Gastrocnemius medialis (tissue), 4 donors: Measurements from ENCODE around the gene ALDH1A3. TPM values are rescaled to one million over a fixed set of nuclear protein-coding genes. Genes with fewer than 3 reads are reported as not detected.

Experiments used
- ATAC-seq, 2 donors: fragments of 150-250 bp; one replicate each; pipeline ENCODE4 v1.9.1; 2016
- DNase-seq, 2 donors: peaks; one replicate each; pipeline ENCODE4 v3.0.0-alpha.2; 2019
- H3K27ac ChIP-seq, 4 donors: fragments of 200-600 bp; sonication (generic); 1 replicate in 1 of 4; 2 replicates in 3 of 4; pipeline ENCODE4 v1.5.1; 2016 to 2018; ENCODE audit warnings: mild to moderate bottlenecking in 2 of 4, moderate library complexity in 1 of 4
- H3K27me3 ChIP-seq, 3 donors: fragments of 200-600 bp; sonication (generic) in 2 of 3; 1 replicate in 1 of 3; 2 replicates in 2 of 3; pipeline versions ENCODE4 v1.5.1 to v1.6.0; 2016 to 2019; ENCODE audit warnings: mild to moderate bottlenecking in 1 of 3, moderate library complexity in 1 of 3
- H3K36me3 ChIP-seq, 2 donors: fragments of 200-600 bp; sonication (generic) in 1 of 2; one replicate each; pipeline ENCODE4 v1.5.1; 2017 to 2018
- H3K4me1 ChIP-seq, 2 donors: fragments of 200-600 bp; sonication (generic) in 1 of 2; one replicate each; pipeline ENCODE4 v1.5.1; 2016 to 2017; ENCODE audit warnings: mild to moderate bottlenecking in 2 of 2
- H3K4me3 ChIP-seq, 4 donors: fragments of 200-600 bp; sonication (generic) in 3 of 4; 1 replicate in 1 of 4; 2 replicates in 3 of 4; pipeline ENCODE4 v1.5.1; 2016 to 2019; ENCODE audit warnings: mild to moderate bottlenecking in 2 of 4
- H3K9me3 ChIP-seq, 3 donors: fragments of 200-600 bp; sonication (generic) in 2 of 3; 1 replicate in 1 of 3; 2 replicates in 2 of 3; pipeline ENCODE4 v1.5.1; 2016 to 2019
- POLR2A ChIP-seq, 2 donors: fragments of 450-650 bp; IDR thresholded peaks; one replicate each; pipeline ENCODE4 v1.6.1; 2017; ENCODE audit warnings: antibody characterized with exemption in 2 of 2, mild to moderate bottlenecking in 2 of 2, moderate library complexity in 2 of 2
- in situ Hi-C, 4 donors: fragments of 200-750 bp; cut with MboI; loops; one replicate each; pipeline versions ENCODE4 v1.15.0 to v1.8.0; 2017; ENCODE audit warnings: low sequenced_read_pairs in 4 of 4
- intact Hi-C: fragments of 100-400 bp; cut with DNase I; formaldehyde crosslinking; loops from one replicate; pipeline ENCODE4 v1.15.1; 2023; ENCODE audit warnings: low total_unique reads
- total RNA-seq, 4 donors: library from RNA; depleted of rRNA; stranded (reverse); fragments of >200 nt; gene quantifications; one replicate each; pipeline versions ENCODE4 v1.1.0 to v1.2.3, GENCODE V29; 2016
- TF ChIP-seq, protein P1 (sequence below), 5 experiments: fragments of 450-650 bp in 3 of 5; fragments of 200-600 bp in 2 of 5; sonication (generic) in 2 of 5; IDR thresholded peaks in 4 of 5; conservative IDR thresholded peaks in 1 of 5; 1 replicate in 4 of 5; 2 replicates in 1 of 5; pipeline ENCODE4 v1.5.1; 2016 to 2019; ENCODE audit warnings: antibody characterized with exemption in 5 of 5, mild to moderate bottlenecking in 3 of 5, moderate library complexity in 3 of 5

ALDH1A3 gene
- total RNA-seq, 4 donors from 2014 or later = 5.8 to 33.9 (median 15.1) TPM

DNA sequence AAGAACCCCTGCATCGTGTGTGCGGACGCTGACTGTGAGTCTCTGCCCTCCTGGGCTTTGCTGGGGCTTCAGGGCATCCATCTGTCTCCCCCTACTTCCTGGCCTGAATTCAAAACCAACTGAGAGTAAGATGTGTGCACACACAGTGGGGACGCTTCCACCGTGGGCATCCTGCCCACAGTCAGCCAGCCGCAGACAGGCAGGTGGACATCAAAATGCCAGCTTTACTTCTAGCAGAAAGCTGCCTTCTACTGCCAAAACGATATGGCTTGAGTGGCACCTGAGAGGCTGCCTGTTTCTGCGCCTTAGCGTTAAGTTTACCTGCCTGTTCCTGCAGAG, 18.5 kb downstream of the ALDH1A3 start:
- in situ Hi-C loops = no loop called here
- Histone ChIP-seq H3K9me3 (no peaks in the 10 kb centered on the region), H3K4me3 (no peak overlapping the region), H3K27me3 (no peaks in the 10 kb centered on the region), H3K4me1 (peaks cover 22 to 41% of the 10 kb centered on the region in 2 donors), H3K36me3 (no peaks in the 10 kb centered on the region), H3K27ac (no peak overlapping the region)
- TF ChIP-seq, protein P1, sequence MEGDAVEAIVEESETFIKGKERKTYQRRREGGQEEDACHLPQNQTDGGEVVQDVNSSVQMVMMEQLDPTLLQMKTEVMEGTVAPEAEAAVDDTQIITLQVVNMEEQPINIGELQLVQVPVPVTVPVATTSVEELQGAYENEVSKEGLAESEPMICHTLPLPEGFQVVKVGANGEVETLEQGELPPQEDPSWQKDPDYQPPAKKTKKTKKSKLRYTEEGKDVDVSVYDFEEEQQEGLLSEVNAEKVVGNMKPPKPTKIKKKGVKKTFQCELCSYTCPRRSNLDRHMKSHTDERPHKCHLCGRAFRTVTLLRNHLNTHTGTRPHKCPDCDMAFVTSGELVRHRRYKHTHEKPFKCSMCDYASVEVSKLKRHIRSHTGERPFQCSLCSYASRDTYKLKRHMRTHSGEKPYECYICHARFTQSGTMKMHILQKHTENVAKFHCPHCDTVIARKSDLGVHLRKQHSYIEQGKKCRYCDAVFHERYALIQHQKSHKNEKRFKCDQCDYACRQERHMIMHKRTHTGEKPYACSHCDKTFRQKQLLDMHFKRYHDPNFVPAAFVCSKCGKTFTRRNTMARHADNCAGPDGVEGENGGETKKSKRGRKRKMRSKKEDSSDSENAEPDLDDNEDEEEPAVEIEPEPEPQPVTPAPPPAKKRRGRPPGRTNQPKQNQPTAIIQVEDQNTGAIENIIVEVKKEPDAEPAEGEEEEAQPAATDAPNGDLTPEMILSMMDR (IDR thresholded peaks at IDR 0.05 in 4 of 5, conservative IDR thresholded peaks at IDR 0.05 in 1 of 5) = no peak
- no peak for TF ChIP-seq POLR2A (IDR thresholded peaks at IDR 0.05)
- no peak for ATAC-seq
- intact Hi-C loops = no loop called here
- DNase-seq = no peak

GRCh38 chr15:100898661-100899462, 19.2 kb downstream of the ALDH1A3 start:
- peak; percentile 42 to 49 for ATAC-seq
- Histone ChIP-seq H3K9me3 (no peaks in the 10 kb centered on the region), H3K27ac (no peak overlapping the region), H3K4me3 (no peak overlapping the region), H3K27me3 (no peaks in the 10 kb centered on the region), H3K36me3 (no peaks in the 10 kb centered on the region), H3K4me1 (peaks cover 22 to 41% of the 10 kb centered on the region in 2 donors)
- TF ChIP-seq, protein P1 (IDR thresholded peaks at IDR 0.05 in 4 of 5, conservative IDR thresholded peaks at IDR 0.05 in 1 of 5) = no peak
- no peak for TF ChIP-seq POLR2A (IDR thresholded peaks at IDR 0.05)
- no peak for DNase-seq
- intact Hi-C loops (no loop called here), in situ Hi-C loops (no loop called here)

DNA sequence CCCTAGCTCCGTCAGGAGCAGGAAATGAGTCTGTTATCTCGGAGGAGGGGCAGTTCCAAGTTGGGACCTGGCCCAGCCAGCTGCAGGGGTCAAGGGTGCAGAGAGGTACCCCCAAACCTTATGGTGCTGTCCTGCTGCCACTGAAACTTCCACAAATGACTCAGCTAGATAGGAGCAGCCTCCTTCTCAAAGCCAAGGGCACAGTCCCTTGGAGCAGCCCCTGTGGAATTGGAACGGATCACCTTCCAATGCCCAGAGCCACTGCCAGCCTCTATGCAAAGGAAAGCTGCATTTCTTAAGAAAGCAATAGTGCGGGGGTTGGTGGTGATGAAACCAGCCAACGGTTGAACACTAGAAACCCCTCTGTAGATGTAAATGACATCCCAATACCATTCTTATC, 20.0 kb downstream of the ALDH1A3 start:
- Histone ChIP-seq H3K27ac (no peak overlapping the region), H3K4me3 (no peak overlapping the region), H3K9me3 (no peaks in the 10 kb centered on the region), H3K36me3 (no peaks in the 10 kb centered on the region), H3K27me3 (no peaks in the 10 kb centered on the region), H3K4me1 (peaks cover 22 to 41% of the 10 kb centered on the region in 2 donors)
- in situ Hi-C loops (no loop called here), intact Hi-C loops (no loop called here)
- no peak for ATAC-seq
- no peak for DNase-seq
- TF ChIP-seq, protein P1 (IDR thresholded peaks at IDR 0.05 in 4 of 5, conservative IDR thresholded peaks at IDR 0.05 in 1 of 5) = no peak
- no peak for TF ChIP-seq POLR2A (IDR thresholded peaks at IDR 0.05)

GRCh38 chr15:100900136-100900794, 20.6 kb downstream of the ALDH1A3 start:
- H3K4me1 ChIP-seq = peaks cover 22 to 41% of the 10 kb centered on the region in 2 donors
- no peaks in the 10 kb centered on the region for H3K27me3 ChIP-seq
- H3K36me3 ChIP-seq = no peaks in the 10 kb centered on the region
- H3K9me3 ChIP-seq = no peaks in the 10 kb centered on the region
- intact Hi-C loops = no loop called here
- TF ChIP-seq POLR2A (IDR thresholded peaks at IDR 0.05) = no peak
- TF ChIP-seq, protein P1 (IDR thresholded peaks at IDR 0.05 in 4 of 5, conservative IDR thresholded peaks at IDR 0.05 in 1 of 5) = no peak
- DNase-seq (no peak), ATAC-seq (no peak)
- no peak overlapping the region for H3K27ac ChIP-seq
- in situ Hi-C loops = loop anchor here in 2 of 4 donors (25.0 kb wide), 1 partner anchor 362 kb away; the partner anchor contains the start of gene CHSY1 (in 2 of the 2)
- no peak overlapping the region for H3K4me3 ChIP-seq
